ENCODE data around the gene EHD4.

GRCh38 chr15:41921167-41921566, 51.2 kb downstream of the EHD4 start:
- TF ChIP-seq, protein P1, sequence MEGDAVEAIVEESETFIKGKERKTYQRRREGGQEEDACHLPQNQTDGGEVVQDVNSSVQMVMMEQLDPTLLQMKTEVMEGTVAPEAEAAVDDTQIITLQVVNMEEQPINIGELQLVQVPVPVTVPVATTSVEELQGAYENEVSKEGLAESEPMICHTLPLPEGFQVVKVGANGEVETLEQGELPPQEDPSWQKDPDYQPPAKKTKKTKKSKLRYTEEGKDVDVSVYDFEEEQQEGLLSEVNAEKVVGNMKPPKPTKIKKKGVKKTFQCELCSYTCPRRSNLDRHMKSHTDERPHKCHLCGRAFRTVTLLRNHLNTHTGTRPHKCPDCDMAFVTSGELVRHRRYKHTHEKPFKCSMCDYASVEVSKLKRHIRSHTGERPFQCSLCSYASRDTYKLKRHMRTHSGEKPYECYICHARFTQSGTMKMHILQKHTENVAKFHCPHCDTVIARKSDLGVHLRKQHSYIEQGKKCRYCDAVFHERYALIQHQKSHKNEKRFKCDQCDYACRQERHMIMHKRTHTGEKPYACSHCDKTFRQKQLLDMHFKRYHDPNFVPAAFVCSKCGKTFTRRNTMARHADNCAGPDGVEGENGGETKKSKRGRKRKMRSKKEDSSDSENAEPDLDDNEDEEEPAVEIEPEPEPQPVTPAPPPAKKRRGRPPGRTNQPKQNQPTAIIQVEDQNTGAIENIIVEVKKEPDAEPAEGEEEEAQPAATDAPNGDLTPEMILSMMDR (IDR thresholded peaks at IDR 0.05; ENCODE audit: low read depth, low read length) = no peak
- TF ChIP-seq EZH2phosphoT487 (IDR thresholded peaks at IDR 0.05; ENCODE audit: low read depth) = no peak
